ENCODE results near the gene TGFB1I1. TPM values are rescaled to one million over a fixed set of nuclear protein-coding genes. Genes with fewer than 3 reads are reported as not detected.
A peak's percentile ranks its signal among the peaks of the same experiment; 100 is the strongest.

TGFB1I1 gene
- total RNA-seq, 1 donor from 2014 or later: 39.4 TPM

- DNase-seq (ENCODE audit: low spot score in 2 of 2, unreplicated experiment in 2 of 2): no peak
- H3K27me3 Mint-ChIP-seq (ENCODE audit: low read depth): peaks cover 64% of the 10 kb centered on the region
- peaks cover 26% of the 10 kb centered on the region for H3K4me1 Mint-ChIP-seq
- peak overlapping the region; percentile 61 for H3K4me3 Mint-ChIP-seq
- peaks cover 6% of the 10 kb centered on the region for H3K36me3 Mint-ChIP-seq
- no peaks in the 10 kb centered on the region for H3K9me3 Mint-ChIP-seq
- TF ChIP-seq, protein P1, sequence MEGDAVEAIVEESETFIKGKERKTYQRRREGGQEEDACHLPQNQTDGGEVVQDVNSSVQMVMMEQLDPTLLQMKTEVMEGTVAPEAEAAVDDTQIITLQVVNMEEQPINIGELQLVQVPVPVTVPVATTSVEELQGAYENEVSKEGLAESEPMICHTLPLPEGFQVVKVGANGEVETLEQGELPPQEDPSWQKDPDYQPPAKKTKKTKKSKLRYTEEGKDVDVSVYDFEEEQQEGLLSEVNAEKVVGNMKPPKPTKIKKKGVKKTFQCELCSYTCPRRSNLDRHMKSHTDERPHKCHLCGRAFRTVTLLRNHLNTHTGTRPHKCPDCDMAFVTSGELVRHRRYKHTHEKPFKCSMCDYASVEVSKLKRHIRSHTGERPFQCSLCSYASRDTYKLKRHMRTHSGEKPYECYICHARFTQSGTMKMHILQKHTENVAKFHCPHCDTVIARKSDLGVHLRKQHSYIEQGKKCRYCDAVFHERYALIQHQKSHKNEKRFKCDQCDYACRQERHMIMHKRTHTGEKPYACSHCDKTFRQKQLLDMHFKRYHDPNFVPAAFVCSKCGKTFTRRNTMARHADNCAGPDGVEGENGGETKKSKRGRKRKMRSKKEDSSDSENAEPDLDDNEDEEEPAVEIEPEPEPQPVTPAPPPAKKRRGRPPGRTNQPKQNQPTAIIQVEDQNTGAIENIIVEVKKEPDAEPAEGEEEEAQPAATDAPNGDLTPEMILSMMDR (IDR thresholded peaks at IDR 0.05; ENCODE audit: unreplicated experiment): no peak
- no peak overlapping the region for H3K27ac Mint-ChIP-seq
Measured at GRCh38 chr16:31476303-31477219, 4.6 kb downstream of the TGFB1I1 start.

DNA sequence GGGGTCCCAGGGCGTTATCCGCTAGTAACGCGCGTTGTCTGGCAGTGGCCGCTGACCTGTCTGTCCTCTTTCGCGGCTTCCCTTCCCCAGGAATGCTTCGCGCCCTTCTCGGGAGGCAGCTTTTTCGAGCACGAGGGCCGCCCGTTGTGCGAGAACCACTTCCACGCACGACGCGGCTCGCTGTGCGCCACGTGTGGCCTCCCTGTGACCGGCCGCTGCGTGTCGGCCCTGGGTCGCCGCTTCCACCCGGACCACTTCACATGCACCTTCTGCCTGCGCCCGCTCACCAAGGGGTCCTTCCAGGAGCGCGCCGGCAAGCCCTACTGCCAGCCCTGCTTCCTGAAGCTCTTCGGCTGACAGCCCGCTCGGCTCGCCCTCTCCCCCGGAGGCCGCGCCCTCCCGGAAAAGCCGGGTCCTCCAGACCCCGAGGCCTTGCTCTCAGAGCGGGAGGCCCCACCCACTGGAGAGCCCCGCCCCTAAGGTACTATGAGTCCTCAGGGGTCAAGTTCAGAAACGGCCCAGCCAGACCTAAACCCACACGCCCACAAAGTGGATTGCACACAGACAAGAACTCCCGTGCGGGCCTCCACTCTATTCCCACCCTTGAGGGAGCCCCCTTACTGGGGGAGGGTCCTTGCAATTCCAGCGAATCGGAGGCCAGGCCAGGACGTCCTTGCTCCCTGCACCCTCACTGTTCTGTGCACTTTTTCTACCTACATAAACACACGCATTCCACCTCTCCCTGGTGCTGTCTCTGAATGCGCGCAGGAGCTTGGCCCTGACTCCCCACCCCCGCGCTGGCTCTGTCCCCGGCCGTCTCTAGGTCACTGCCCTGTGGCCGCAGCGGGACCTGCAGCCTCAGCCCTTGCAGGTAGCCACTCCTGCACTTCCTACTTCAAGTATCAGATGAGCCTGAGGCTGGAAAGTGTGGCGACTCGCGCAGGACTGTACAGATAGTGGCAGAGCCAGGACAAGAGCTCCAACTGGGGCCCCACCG is 5.6 kb downstream of the TGFB1I1 start:
- Mint-ChIP-seq H3K4me3 (peak overlapping the region; percentile 59), H3K27me3 (ENCODE audit: low read depth) (peaks cover 68% of the 10 kb centered on the region), H3K4me1 (peaks cover 23% of the 10 kb centered on the region), H3K36me3 (peaks cover 6% of the 10 kb centered on the region), H3K9me3 (no peaks in the 10 kb centered on the region), H3K27ac (no peak overlapping the region)
- TF ChIP-seq, protein P1 (IDR thresholded peaks at IDR 0.05; ENCODE audit: unreplicated experiment): no peak
- no peak for DNase-seq (ENCODE audit: low spot score in 2 of 2, unreplicated experiment in 2 of 2)

DNA sequence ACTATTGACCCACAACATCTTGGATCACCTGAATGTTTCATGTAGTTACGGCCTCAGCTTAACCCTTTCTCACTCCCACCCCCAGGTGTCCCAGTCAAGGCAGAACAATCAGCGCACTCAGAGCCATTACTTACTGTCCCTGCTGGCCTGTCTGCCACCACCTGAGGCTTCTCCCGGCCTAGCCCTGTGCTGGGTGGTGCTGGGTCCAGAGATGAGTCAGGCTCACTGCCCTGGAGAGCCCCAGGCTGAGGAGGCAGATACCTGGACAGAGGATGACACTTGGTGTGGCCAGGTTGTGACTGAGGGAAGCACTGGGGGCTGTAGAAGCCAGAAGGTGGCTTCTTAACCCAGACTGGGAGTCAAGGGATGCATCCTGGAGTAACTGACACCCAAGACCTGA is 7.0 kb downstream of the TGFB1I1 start:
- no peak for DNase-seq (ENCODE audit: low spot score in 2 of 2, unreplicated experiment in 2 of 2)
- H3K9me3 Mint-ChIP-seq: no peaks in the 10 kb centered on the region
- H3K4me3 Mint-ChIP-seq: no peak overlapping the region
- H3K27me3 Mint-ChIP-seq (ENCODE audit: low read depth): peaks cover 71% of the 10 kb centered on the region
- peaks cover 6% of the 10 kb centered on the region for H3K36me3 Mint-ChIP-seq
- peaks cover 14% of the 10 kb centered on the region for H3K4me1 Mint-ChIP-seq
- H3K27ac Mint-ChIP-seq: no peak overlapping the region
- TF ChIP-seq, protein P1 (IDR thresholded peaks at IDR 0.05; ENCODE audit: unreplicated experiment): no peak

- Mint-ChIP-seq H3K27me3 (ENCODE audit: low read depth) (peaks cover 71% of the 10 kb centered on the region), H3K9me3 (no peaks in the 10 kb centered on the region)
Measured at GRCh38 chr16:31479751-31480150, 7.8 kb downstream of the TGFB1I1 start.

More at GRCh38 chr16:31479751-31480150, 7.8 kb downstream of the TGFB1I1 start:
- peaks cover 14% of the 10 kb centered on the region for H3K4me1 Mint-ChIP-seq
- H3K36me3 Mint-ChIP-seq: peaks cover 3% of the 10 kb centered on the region
- TF ChIP-seq, protein P1 (IDR thresholded peaks at IDR 0.05; ENCODE audit: unreplicated experiment): no peak
- H3K4me3 Mint-ChIP-seq: no peak overlapping the region
- DNase-seq (ENCODE audit: low spot score in 2 of 2, unreplicated experiment in 2 of 2): no peak
- no peak overlapping the region for H3K27ac Mint-ChIP-seq
